Fibroblast of the conjunctiva (primary cell): ENCODE measurements around the gene TOLLIP.
"Not testable (repeated sequence)": the region's sequence is repeated elsewhere in the genome, so short reads cannot be mapped to it uniquely, and the experiment has no call there.

Experiments used
- DNase-seq: peaks from one replicate; pipeline ENCODE4 v3.0.0-alpha.2; 2010; ENCODE audit warnings: low read depth

The TOLLIP gene

GRCh38 chr11:1263010-1263409, 46.4 kb downstream of the TOLLIP start:
- DNase-seq: no peak

- DNase-seq: peak; percentile 89
These were observed 47.0 kb downstream of the TOLLIP start for GRCh38 chr11:1262172-1263006.

DNA sequence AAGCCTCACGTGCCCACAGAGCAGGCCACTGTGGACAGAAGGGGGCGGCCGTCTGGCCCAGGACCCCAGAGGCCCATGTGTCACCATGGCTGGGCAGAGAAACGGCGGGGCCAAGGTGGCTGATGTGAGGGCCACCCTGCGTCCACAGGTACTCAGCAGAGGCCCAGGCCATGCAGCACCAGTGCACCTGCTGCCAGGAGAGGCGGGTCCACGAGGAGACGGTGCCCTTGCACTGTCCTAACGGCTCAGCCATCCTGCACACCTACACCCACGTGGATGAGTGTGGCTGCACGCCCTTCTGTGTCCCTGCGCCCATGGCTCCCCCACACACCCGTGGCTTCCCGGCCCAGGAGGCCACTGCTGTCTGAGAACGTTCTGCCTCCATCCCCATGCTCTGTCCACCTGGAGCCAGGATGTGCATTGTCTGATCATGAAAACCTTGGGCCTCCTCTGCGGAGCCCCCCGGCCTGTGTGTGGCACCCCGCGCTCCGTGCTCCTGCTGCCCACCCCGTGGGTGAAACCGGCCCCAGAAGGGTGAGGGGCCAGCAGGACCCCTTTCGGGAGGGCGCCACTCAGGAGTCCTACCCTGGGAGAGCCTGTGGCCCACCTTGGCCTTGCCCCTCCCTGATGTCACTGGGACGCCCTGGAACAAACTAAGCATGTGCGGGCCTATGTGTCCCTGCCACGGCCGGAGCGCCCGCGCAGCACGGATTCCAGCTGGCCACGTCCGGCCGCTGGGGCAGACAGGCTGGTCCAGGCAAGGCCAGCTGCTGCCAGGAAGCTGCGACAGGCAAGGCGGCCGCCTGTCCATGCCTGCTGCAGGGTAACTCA, 48.0 kb downstream of the TOLLIP start:
- DNase-seq: no peak

DNA sequence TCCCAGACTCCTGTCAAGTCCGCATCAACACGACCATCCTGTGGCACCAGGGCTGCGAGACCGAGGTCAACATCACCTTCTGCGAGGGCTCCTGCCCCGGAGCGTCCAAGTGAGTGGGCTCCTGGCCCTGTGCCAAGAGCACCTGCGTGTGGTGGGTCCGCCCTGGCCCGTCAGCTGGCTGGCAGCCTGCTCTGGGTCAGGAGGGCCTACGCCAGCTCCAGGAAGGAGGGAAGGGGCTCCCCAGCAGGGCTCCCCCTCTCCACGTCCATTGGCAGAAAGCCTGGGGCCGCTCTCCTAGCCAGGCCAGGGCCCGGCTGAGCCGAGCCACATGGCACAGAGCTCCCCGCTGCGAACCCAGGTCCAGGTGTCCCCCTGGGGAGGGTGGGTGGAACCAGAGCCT, 48.8 kb downstream of the TOLLIP start:
- no peak for DNase-seq

DNA sequence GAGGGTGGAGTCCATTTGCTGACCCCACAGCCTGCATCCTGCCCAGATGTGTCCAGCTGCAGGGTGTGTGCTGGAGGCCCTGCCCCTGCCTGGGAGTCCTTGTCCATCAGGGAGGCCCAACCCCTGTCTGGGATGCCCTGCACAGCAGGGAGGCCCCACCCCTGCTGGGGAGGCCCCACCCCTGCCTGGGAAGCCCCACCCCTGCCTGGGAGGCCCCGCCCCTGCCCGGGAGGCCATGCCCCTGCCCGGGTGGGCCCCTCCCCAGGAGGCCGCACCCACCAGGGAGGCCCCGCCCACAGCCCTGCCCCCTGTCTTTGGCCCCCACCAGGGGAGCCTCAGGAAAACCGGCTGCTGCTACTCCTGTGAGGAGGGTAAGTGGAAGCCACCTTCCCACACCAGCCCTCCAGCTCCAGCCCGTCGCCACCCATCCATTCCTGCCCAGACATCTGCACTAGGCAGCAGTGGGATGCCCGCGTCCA, 49.4 kb downstream of the TOLLIP start:
- peak; percentile 14 for DNase-seq

DNA sequence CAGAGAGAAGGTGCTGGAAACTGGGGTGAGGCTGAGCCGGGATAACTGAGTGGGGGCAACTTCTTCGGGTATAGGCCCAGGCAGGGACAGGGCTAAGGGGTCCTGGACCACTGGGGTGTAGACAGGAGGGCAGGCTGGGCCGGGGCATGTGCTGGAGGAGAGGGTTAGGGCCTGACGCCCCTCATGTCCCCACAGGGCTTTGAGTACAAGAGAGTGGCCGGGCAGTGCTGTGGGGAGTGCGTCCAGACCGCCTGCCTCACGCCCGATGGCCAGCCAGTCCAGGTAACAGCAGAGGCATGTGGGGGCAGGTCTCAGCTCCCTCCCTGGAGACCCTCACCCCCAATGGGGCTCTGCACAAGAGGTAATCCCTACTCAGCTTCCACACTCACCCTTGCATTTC, 49.9 kb downstream of the TOLLIP start:
- no peak for DNase-seq

GRCh38 chr11:1259076-1259461, 50.4 kb downstream of the TOLLIP start:
- no peak for DNase-seq

GRCh38 chr11:1258401-1259075, 50.9 kb downstream of the TOLLIP start:
- no peak for DNase-seq

DNA sequence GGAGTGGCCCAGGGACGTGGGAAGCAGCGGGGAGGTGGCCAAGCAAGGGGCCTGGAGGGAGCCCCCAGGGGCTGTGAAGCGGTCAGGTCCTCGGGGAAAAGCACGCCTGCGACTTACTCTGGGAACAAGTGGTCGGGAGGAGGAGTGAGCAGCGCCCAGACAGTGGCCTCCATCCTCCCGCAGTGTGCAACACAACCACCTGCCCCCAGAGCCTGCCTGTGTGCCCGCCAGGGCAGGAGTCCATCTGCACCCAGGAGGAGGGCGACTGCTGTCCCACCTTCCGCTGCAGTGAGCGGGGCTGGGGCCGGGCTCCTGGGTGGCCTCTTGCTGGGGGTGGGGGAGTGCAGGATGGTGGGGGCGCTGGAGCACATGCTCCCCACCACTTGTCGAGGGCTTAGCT, 51.5 kb downstream of the TOLLIP start:
- DNase-seq: no peak

DNA sequence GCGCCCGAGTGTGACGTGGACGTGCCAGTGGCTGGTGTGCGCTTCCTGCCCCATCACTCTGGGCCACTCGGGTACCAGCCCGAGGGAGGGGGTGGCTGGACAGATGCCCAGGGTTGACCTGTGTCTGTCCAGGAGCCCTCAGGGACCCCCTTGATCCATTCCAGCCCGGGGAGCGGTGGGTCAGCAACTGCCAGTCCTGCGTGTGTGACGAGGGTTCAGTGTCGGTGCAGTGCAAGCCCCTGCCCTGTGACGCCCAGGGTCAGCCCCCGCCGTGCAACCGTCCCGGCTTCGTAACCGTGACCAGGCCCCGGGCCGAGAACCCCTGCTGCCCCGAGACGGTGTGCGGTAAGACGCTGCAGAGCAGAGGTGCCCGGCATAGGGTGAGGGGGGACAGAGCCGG, 52.1 kb downstream of the TOLLIP start:
- no peak for DNase-seq

DNA sequence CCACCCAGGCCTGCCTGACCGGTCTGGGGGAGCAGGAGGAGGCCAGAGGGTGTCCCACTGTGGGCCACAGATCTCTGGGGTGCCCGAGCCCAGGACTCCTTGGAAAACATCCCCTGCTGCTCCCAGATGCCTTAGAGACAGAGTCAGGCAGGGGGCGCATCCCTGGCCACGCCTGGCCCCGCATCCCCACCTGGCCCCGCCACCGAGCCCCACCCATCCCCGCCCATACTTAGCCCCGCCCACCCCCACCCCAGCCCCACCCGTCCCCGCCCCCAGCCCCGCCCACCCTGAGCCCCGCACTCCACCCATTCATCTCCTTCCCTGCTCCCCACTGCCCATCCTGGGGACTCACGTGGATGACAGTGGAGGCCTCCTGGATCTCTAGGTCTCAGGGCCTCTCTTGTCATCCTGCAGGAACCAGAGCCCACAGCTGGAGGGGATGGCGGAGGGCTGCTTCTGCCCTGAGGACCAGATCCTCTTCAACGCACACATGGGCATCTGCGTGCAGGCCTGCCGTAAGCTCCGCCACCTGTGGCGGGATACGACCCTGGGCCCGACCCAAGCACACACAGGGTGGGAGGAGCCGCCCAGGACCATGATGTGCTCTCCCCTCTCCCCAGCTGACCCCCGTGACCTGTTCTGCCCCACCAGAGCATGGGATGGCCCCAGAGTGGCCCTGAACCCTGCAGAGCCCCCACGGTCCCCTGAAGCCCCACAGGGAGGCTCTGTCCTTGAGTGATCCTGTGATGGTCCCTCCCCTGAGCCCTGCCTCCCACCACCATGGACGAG, 53.0 kb downstream of the TOLLIP start:
- no peak for DNase-seq

DNA sequence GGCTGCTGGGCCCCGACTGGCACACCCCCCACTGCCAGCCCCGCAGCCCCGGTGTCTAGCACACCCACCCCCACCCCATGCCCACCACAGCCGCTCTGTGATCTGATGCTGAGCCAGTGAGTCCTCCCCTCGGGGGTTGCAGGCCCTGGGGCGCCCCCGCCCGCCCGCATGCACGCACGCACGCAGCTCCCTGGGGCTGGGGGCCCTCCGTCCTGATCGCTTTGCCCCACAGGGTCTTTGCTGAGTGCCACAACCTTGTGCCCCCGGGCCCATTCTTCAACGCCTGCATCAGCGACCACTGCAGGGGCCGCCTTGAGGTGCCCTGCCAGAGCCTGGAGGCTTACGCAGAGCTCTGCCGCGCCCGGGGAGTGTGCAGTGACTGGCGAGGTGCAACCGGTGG, 54.3 kb downstream of the TOLLIP start:
- no peak for DNase-seq

GRCh38 chr11:1254733-1255132, 54.7 kb downstream of the TOLLIP start:
- no peak for DNase-seq

- DNase-seq: no peak
These were observed 55.3 kb downstream of the TOLLIP start for GRCh38 chr11:1254086-1254648.

GRCh38 chr11:1253103-1253485, 56.3 kb downstream of the TOLLIP start:
- DNase-seq: no peak

DNA sequence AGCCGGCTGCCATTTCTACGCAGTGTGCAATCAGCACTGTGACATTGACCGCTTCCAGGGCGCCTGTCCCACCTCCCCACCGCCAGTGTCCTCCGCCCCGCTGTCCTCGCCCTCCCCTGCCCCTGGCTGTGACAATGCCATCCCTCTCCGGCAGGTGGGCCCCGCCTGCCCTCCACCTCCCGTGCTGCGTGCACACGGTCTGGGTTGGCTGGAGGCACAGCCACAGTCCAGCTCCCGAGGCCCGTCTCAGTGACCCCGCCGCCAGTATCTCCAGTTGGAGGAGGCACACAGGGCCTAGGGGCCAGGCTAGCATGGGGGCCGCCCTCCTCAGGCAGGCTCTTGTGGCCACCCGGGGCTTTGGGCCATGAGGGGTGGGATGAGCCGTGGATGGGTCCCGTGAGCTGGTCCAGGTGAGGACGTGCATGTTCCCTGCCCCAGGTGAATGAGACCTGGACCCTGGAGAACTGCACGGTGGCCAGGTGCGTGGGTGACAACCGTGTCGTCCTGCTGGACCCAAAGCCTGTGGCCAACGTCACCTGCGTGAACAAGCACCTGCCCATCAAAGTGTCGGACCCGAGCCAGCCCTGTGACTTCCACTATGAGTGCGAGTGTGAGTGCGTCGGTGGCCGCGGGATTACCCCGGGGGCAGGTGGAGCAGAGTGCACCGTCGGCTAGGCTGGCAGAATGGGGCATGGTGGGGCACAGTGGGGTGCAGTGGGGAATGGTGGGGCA, 56.9 kb downstream of the TOLLIP start:
- no peak for DNase-seq

DNA sequence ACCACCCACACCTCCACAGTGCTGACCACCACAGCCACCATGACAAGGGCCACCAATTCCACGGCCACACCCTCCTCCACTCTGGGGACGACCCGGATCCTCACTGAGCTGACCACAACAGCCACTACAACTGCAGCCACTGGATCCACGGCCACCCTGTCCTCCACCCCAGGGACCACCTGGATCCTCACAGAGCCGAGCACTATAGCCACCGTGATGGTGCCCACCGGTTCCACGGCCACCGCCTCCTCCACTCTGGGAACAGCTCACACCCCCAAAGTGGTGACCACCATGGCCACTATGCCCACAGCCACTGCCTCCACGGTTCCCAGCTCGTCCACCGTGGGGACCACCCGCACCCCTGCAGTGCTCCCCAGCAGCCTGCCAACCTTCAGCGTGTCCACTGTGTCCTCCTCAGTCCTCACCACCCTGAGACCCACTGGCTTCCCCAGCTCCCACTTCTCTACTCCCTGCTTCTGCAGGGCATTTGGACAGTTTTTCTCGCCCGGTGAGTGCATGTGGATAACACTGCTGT, 58.1 kb downstream of the TOLLIP start:
- no peak for DNase-seq

DNA sequence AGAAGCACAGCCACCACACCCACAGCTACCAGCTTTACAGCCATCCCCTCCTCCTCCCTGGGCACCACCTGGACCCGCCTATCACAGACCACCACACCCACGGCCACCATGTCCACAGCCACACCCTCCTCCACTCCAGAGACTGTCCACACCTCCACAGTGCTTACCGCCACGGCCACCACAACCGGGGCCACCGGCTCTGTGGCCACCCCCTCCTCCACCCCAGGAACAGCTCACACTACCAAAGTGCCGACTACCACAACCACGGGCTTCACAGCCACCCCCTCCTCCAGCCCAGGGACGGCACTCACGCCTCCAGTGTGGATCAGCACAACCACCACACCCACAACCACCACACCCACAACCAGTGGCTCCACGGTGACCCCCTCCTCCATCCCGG, 59.0 kb downstream of the TOLLIP start:
- not testable (repeated sequence) for DNase-seq

DNA sequence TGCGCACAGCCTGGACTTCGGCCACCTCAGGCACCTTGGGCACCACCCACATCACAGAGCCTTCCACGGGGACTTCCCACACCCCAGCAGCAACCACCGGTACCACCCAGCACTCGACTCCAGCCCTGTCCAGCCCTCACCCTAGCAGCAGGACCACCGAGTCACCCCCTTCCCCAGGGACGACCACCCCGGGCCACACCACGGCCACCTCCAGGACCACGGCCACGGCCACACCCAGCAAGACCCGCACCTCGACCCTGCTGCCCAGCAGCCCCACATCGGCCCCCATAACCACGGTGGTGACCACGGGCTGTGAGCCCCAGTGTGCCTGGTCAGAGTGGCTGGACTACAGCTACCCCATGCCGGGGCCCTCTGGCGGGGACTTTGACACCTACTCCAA, 60.5 kb downstream of the TOLLIP start:
- not testable (repeated sequence) for DNase-seq

- not testable (repeated sequence) for DNase-seq
These were observed 62.4 kb downstream of the TOLLIP start for GRCh38 chr11:1247026-1247425.
